PC-3 (cell line): ENCODE data around the gene INHBE. TPM values are rescaled to one million over a fixed set of nuclear protein-coding genes. Genes with fewer than 3 reads are reported as not detected.
"Not testable (repeated sequence)": the region's sequence is repeated elsewhere in the genome, so short reads cannot be mapped to it uniquely, and the experiment has no call there.

ENCODE experiments used
- ATAC-seq: fragments of 200-7000 bp; cut with Tn5 transposase; 2 replicates; pipeline ENCODE4 v1.9.1; 2020; ENCODE audit warnings: mild to moderate bottlenecking, moderate library complexity
- BruUV-seq: library from RNA; stranded (reverse); fragments of 400-500 nt; replicated peaks from 2 replicates; lab custom pipeline; 2021; lab: Mats Ljungman, UMichigan
- CTCF ChIA-PET: fragments of 300-600 bp; sonication (Branson Sonifier 250); formaldehyde crosslinking; loops from one replicate; lab custom pipeline; 2022; ENCODE audit warnings: antibody characterized with exemption; lab: Charles Lee
- POLR2A ChIA-PET: fragments of 300-600 bp; sonication (Branson Sonifier 250); formaldehyde crosslinking; loops from one replicate; lab custom pipeline; 2022; ENCODE audit warnings: antibody characterized with exemption; ENCODE audit not compliant: unreplicated experiment; lab: Charles Lee
- DNase-seq: peaks from one replicate; pipeline ENCODE4 v3.0.0-alpha.2; 2015
- H2AFZ ChIP-seq: fragments of 300-600 bp; sonication (generic); 2 replicates; pipeline ENCODE4 v1.6.0; 2016; ENCODE audit warnings: antibody characterized with exemption, low read length
- H3F3A ChIP-seq: fragments of 300-600 bp; sonication (generic); one replicate; pipeline ENCODE4 v1.6.0; 2017; ENCODE audit warnings: antibody characterized with exemption, low read length, control low read depth, mild to moderate bottlenecking; ENCODE audit not compliant: unreplicated experiment
- H3K27ac ChIP-seq: fragments of 300-600 bp; sonication (generic); 2 replicates; pipeline ENCODE4 v1.5.1; 2016; ENCODE audit warnings: mild to moderate bottlenecking, low read length
- H3K27me3 ChIP-seq: fragments of 300-600 bp; sonication (generic); 2 replicates; pipeline ENCODE4 v1.6.1; 2016; ENCODE audit warnings: low read length, mixed read lengths
- H3K36me3 ChIP-seq: fragments of 300-600 bp; sonication (generic); 2 replicates; pipeline ENCODE4 v1.6.1; 2016; ENCODE audit warnings: low read depth, mixed run types, low read length, mixed read lengths
- H3K4me1 ChIP-seq: fragments of 300-600 bp; sonication (generic); 2 replicates; pipeline ENCODE4 v1.5.1; 2016; ENCODE audit warnings: low read length; ENCODE audit not compliant: insufficient read depth
- H3K4me2 ChIP-seq: fragments of 300-600 bp; sonication (generic); 2 replicates; pipeline ENCODE4 v1.6.0; 2016; ENCODE audit warnings: low read length
- H3K4me3 ChIP-seq: fragments of 300-600 bp; sonication (generic); 2 replicates; pipeline ENCODE4 v1.5.1; 2016; ENCODE audit warnings: mild to moderate bottlenecking, low read length, mixed read lengths
- H3K79me2 ChIP-seq: fragments of 300-600 bp; sonication (generic); 2 replicates; pipeline ENCODE4 v1.6.1; 2017; ENCODE audit warnings: low read length, mixed read lengths
- H3K9ac ChIP-seq: fragments of 300-600 bp; sonication (generic); 2 replicates; pipeline ENCODE4 v1.6.0; 2016; ENCODE audit warnings: mild to moderate bottlenecking, low read length
- H3K9me2 ChIP-seq: fragments of 300-600 bp; sonication (generic); replicated peaks from 2 replicates; pipeline ENCODE4 v1.6.1; 2016; ENCODE audit warnings: mixed run types, low read length, mixed read lengths
- H3K9me3 ChIP-seq: fragments of 300-600 bp; sonication (generic); 2 replicates; pipeline ENCODE4 v1.6.1; 2016; ENCODE audit warnings: low read length, mixed read lengths
- H4K20me1 ChIP-seq: fragments of 300-600 bp; sonication (generic); 2 replicates; pipeline ENCODE4 v1.6.1; 2016; ENCODE audit warnings: low read length, mixed read lengths
- EZH2 ChIP-seq: fragments of 300-600 bp; sonication (generic); IDR thresholded peaks from one replicate; pipeline ENCODE4 v1.6.1; 2017; ENCODE audit warnings: antibody characterized with exemption, mild to moderate bottlenecking, low read length; ENCODE audit not compliant: unreplicated experiment
- EZH2phosphoT487 ChIP-seq: fragments of 300-600 bp; sonication (generic); IDR thresholded peaks from 2 replicates; pipeline ENCODE4 v1.6.1; 2018; ENCODE audit warnings: mild to moderate bottlenecking, antibody characterized with exemption, low read length, borderline replicate concordance
- intact Hi-C: fragments of 100-400 bp; cut with micrococcal nuclease; formaldehyde crosslinking; loops from 2 replicates; pipeline ENCODE4 v1.9.0; 2023
- total RNA-seq: library from RNA; depleted of rRNA; stranded (reverse); fragments of >200 nt; gene quantifications from 2 replicates; pipeline ENCODE4 v1.2.3, GENCODE V29; 2014; rRNA removed
- TF ChIP-seq, protein P1 (sequence below): fragments of 300-600 bp; sonication (generic); conservative IDR thresholded peaks from 2 replicates; pipeline ENCODE4 v1.5.1; 2017; ENCODE audit warnings: antibody characterized with exemption, low read depth, mild to moderate bottlenecking, low read length

INHBE gene
- total RNA-seq, 1 experiment from 2014 or later: not detected

DNA sequence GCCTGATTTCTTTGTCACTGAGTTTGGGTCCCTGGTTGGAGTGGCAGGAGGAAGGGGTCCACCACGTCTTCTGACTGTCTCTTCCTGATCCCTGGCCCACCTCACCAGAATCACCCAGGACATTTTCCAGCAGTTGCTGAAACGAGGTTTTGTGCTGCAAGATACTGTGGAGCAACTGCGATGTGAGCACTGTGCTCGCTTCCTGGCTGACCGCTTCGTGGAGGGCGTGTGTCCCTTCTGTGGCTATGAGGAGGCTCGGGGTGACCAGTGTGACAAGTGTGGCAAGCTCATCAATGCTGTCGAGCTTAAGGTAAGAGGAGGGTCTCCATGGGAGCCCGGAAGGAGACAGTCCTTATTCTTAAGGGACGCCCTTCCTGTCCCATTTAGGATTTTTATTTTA lies 45.1 kb downstream of the INHBE start:
- intact Hi-C loops: no loop called here
- no peak overlapping the region for H3K4me3 ChIP-seq
- H3K27me3 ChIP-seq: no peaks in the 10 kb centered on the region
- no peak overlapping the region for H2AFZ ChIP-seq
- no peaks in the 10 kb centered on the region for H3F3A ChIP-seq
- no peaks in the 10 kb centered on the region for H3K9me3 ChIP-seq
- BruUV-seq: no TSS peak
- H3K79me2 ChIP-seq: no peaks in the 10 kb centered on the region
- H3K9ac ChIP-seq: no peak overlapping the region
- DNase-seq (no peak), ATAC-seq (no peak)
- CTCF ChIA-PET: no interaction called here
- H3K4me2 ChIP-seq: no peak overlapping the region
- no peak overlapping the region for H3K27ac ChIP-seq
- no peaks in the 10 kb centered on the region for H3K9me2 ChIP-seq
- POLR2A ChIA-PET: interaction anchor here (0.6 kb wide), 1 partner anchor 34 kb away, joined by 3 read pairs; no protein-coding TSS in a partner anchor
- TF ChIP-seq, protein P1, sequence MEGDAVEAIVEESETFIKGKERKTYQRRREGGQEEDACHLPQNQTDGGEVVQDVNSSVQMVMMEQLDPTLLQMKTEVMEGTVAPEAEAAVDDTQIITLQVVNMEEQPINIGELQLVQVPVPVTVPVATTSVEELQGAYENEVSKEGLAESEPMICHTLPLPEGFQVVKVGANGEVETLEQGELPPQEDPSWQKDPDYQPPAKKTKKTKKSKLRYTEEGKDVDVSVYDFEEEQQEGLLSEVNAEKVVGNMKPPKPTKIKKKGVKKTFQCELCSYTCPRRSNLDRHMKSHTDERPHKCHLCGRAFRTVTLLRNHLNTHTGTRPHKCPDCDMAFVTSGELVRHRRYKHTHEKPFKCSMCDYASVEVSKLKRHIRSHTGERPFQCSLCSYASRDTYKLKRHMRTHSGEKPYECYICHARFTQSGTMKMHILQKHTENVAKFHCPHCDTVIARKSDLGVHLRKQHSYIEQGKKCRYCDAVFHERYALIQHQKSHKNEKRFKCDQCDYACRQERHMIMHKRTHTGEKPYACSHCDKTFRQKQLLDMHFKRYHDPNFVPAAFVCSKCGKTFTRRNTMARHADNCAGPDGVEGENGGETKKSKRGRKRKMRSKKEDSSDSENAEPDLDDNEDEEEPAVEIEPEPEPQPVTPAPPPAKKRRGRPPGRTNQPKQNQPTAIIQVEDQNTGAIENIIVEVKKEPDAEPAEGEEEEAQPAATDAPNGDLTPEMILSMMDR: no peak
- no peak for TF ChIP-seq EZH2phosphoT487
- no peak for TF ChIP-seq EZH2
- no peaks in the 10 kb centered on the region for H4K20me1 ChIP-seq
- H3K36me3 ChIP-seq: peaks cover 48% of the 10 kb centered on the region
- H3K4me1 ChIP-seq: no peaks in the 10 kb centered on the region

DNA sequence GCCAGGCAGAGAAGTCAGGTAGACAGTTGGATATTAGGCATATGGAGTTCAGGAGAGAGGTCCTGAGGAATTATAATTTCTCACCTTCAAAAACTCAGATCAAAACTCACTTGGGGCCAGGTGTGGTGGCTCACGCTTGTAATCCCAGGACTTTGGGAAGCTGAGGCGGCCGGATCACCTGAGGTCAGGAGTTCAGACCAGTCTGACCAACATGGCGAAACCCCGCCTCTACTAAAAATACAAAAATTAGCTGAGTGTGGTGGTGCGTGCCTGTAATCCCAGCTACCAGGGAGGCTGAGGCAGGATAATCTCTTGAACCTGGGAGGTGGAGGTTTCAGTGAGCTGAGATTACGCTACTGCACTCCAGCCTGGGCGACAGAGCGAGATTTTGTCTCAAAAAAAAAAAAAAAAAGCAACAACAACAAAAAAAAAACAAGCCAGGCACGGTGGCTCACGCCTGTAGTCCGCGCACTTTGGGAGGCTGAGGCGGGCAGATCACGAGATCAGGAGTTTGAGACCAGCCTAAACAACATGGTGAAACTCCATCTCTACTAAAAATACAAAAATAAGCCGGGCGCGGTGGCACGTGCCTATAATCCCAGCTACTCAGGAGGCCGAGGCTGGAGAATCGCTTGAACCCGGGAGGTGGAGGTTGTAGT lies 47.3 kb downstream of the INHBE start:
- CTCF ChIA-PET, H3F3A ChIP-seq, BruUV-seq: not testable (repeated sequence)

DNA sequence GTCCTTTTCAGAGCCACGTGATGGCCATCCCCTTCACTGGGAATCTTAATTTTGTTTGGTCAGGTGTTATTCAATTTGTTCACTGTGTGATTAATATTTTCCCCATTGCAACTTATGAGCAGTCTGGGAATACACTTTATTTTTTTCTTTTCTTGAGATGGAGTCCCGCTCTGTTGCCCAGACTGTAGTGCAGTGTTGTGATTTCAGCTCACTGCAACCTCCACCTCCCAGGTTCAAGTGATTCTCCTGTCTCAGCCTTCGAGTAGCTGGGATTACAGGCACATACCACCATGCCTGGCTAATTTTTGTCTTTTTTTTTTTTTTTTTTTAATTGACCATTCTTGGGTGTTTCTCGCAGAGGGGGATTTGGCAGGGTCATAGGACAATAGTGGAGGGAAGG lies 51.4 kb downstream of the INHBE start:
- H3K4me2 ChIP-seq, H3K27me3 ChIP-seq, H3K9me2 ChIP-seq, ATAC-seq, H3K4me1 ChIP-seq, H3K9ac ChIP-seq, H4K20me1 ChIP-seq, BruUV-seq, H3K4me3 ChIP-seq, H3K79me2 ChIP-seq, DNase-seq, H2AFZ ChIP-seq, H3F3A ChIP-seq, intact Hi-C loops, POLR2A ChIA-PET, H3K9me3 ChIP-seq, H3K27ac ChIP-seq, CTCF ChIA-PET: not testable (repeated sequence)
- H3K36me3 ChIP-seq: peaks cover 26% of the 10 kb centered on the region

More for the DNA sequence above, 47.3 kb downstream of the INHBE start:
- H2AFZ ChIP-seq, POLR2A ChIA-PET, H3K4me1 ChIP-seq, H3K79me2 ChIP-seq, H3K9me3 ChIP-seq, H3K9me2 ChIP-seq, H3K4me3 ChIP-seq, ATAC-seq, intact Hi-C loops, H4K20me1 ChIP-seq, H3K9ac ChIP-seq, H3K27me3 ChIP-seq, DNase-seq, H3K27ac ChIP-seq, H3K4me2 ChIP-seq: not testable (repeated sequence)
- peaks cover 42% of the 10 kb centered on the region for H3K36me3 ChIP-seq

Other genes starting within 250 kb of the INHBE start
- gene NXPH4, start 238.5 kb upstream of the INHBE start, total RNA-seq: 10.7 and 15.1 TPM in 2 replicates
- gene SHMT2, start 225.6 kb upstream of the INHBE start, total RNA-seq: 210 and 263 TPM in 2 replicates
- gene STAC3, start 204.1 kb upstream of the INHBE start, total RNA-seq: 1.4 and 1.8 TPM in 2 replicates
- 14.0 and 15.7 TPM in 2 replicates for gene R3HDM2, start 24.3 kb upstream of the INHBE start, total RNA-seq
- not detected in 2 replicates for gene INHBC, start 20.5 kb upstream of the INHBE start, total RNA-seq
- gene GLI1, start 4.5 kb downstream of the INHBE start, total RNA-seq: 3.0 TPM in 1 of 2 replicates, not detected in the other
- not detected in 2 replicates for gene ARHGAP9, start 24.6 kb downstream of the INHBE start, total RNA-seq
- gene MARS1, start 32.8 kb downstream of the INHBE start, total RNA-seq: 209 and 210 TPM in 2 replicates
- gene DDIT3, start 65.2 kb downstream of the INHBE start, total RNA-seq: 27.4 and 33.1 TPM in 2 replicates
- gene MBD6, start 67.5 kb downstream of the INHBE start, total RNA-seq: 13.1 and 13.2 TPM in 2 replicates
- 88.5 and 96.4 TPM in 2 replicates for gene DCTN2, start 91.9 kb downstream of the INHBE start, total RNA-seq
- gene KIF5A, start 94.7 kb downstream of the INHBE start, total RNA-seq: not detected in 2 replicates
- 83.6 and 88.6 TPM in 2 replicates for gene PIP4K2C, start 135.9 kb downstream of the INHBE start, total RNA-seq
- gene DTX3, start 149.5 kb downstream of the INHBE start, total RNA-seq: 11.9 and 15.9 TPM in 2 replicates
- 10.0 and 18.1 TPM in 2 replicates for gene ARHGEF25, start 156.1 kb downstream of the INHBE start, total RNA-seq
- gene B4GALNT1, start 177.9 kb downstream of the INHBE start, total RNA-seq: 39.0 and 42.3 TPM in 2 replicates
- 145 and 223 TPM in 2 replicates for gene OS9, start 238.8 kb downstream of the INHBE start, total RNA-seq